Retinal pigment epithelial cell (primary cell): Measurements from ENCODE around the gene WIF1.

Source experiments
- DNase-seq: peaks from one replicate; pipeline ENCODE4 v3.0.0-alpha.2; 2010; ENCODE audit warnings: low read depth
- H3K4me3 ChIP-seq: 2 replicates; pipeline ENCODE4 v1.5.1; 2011; ENCODE audit warnings: mild to moderate bottlenecking, low read length, control low read depth, moderate library complexity
- TF ChIP-seq, protein P1 (sequence below): conservative IDR thresholded peaks from 2 replicates; pipeline ENCODE4 v1.5.1; 2011; ENCODE audit warnings: low read depth, low read length, control low read depth, inconsistent platforms

WIF1 gene

DNA sequence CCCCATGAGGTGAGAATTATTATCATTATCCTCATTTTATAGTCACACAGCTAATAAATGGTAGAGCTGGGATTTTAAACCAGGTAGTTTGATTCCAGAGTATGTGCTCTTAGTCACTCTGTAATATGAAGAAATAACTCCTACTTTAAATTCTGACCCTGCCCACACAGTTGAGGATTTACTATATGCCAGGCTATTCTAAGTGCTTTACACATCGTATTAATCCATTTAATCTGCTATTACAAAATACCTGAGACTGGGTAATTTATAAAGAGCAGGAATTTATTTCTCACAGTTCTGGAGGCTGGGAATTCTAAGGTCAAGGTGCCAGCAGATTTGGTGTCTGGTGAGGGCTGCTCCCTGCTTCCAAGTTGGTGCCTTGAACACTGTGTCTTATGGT, 19.6 kb upstream of the WIF1 start:
- H3K4me3 ChIP-seq, result no peak overlapping the region
- TF ChIP-seq, protein P1, sequence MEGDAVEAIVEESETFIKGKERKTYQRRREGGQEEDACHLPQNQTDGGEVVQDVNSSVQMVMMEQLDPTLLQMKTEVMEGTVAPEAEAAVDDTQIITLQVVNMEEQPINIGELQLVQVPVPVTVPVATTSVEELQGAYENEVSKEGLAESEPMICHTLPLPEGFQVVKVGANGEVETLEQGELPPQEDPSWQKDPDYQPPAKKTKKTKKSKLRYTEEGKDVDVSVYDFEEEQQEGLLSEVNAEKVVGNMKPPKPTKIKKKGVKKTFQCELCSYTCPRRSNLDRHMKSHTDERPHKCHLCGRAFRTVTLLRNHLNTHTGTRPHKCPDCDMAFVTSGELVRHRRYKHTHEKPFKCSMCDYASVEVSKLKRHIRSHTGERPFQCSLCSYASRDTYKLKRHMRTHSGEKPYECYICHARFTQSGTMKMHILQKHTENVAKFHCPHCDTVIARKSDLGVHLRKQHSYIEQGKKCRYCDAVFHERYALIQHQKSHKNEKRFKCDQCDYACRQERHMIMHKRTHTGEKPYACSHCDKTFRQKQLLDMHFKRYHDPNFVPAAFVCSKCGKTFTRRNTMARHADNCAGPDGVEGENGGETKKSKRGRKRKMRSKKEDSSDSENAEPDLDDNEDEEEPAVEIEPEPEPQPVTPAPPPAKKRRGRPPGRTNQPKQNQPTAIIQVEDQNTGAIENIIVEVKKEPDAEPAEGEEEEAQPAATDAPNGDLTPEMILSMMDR, result no peak

DNA sequence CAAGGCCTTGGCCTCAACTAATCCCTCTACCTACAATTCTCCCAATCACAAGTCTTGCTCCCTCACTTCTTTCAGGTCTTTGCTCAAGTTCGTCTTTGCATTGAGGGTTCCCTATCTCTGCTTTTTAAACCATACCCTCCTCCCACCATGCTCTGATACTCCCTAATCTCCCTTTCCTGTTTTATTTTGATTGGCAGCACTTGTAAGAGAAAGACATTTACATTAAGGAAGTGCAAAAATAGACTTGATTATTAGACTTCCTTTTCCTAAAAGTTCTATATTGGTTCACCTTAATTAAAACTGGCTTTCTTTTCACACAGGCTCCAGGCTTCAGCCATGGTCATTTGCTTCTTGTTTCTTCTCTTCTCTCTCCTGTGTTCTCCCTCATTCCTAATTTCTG, 18.3 kb upstream of the WIF1 start:
- TF ChIP-seq, protein P1, result no peak
- no peak for DNase-seq
- H3K4me3 ChIP-seq, result no peak overlapping the region

More for the DNA sequence above, 19.6 kb upstream of the WIF1 start:
- peak; percentile 66 for DNase-seq

DNA sequence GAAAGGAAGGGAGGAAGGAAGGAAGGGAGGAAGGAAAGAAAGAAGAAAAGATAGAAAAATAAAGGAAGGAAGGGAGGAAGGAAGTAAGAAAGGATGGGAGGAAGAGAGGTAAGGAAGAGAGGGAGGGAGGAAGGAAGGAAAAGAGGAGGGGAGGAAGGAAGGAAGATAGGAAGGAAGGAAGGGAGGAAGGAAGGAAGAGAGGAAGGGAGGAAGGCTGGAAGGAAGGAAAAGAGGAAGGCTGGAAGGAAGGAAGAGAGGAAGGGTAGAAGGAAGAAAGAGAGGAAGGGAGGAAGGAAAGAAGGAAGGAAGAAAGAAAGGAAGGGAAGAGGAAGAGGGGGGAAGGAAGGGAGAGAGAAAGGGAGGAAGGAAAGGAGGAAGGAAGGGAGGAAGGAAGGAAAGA, 12.8 kb upstream of the WIF1 start:
- TF ChIP-seq, protein P1, result no peak

DNA sequence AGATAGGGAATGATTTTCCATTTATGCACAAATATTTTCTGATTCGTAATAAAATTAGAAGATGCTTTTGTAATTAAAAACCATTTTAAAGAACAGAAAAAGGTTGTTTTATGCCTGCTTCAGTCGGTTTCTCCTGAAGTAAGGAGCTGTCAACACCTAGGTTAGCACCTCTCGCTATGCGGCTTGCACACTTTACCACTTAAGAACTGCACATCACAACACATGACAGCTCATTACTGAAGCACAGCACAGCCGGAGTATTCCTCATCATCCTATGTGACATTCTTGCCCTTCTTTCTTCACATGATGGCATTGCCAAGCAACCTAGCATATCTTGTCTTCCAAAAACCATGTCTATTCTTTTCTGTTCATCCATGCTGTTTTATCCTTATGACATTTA, 5.4 kb upstream of the WIF1 start:
- no peak for DNase-seq
- no peak overlapping the region for H3K4me3 ChIP-seq
- TF ChIP-seq, protein P1, result no peak

More for the DNA sequence above, 12.8 kb upstream of the WIF1 start:
- DNase-seq, result no peak
- H3K4me3 ChIP-seq, result no peak overlapping the region

DNA sequence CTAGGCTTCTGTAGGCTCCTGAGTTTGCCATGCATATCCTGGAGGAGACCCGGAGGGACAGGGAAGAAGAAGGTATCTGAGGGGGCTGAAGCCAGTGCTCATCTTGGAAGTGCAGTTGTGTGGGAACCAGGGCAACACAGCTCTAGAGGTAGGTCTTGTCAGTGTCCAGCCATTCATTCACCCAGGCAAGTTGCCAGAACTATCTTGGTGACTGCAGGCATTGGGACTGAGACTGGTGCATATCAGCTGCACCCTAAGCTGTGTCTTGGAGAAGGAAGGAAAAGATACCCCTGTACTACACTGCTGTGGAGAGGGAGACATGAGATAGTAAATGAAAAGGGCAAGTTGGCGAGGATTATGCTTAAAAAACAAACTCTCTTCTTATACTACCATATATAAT, 4.9 kb upstream of the WIF1 start:
- no peak for DNase-seq
- H3K4me3 ChIP-seq, result no peak overlapping the region
- TF ChIP-seq, protein P1, result no peak

DNA sequence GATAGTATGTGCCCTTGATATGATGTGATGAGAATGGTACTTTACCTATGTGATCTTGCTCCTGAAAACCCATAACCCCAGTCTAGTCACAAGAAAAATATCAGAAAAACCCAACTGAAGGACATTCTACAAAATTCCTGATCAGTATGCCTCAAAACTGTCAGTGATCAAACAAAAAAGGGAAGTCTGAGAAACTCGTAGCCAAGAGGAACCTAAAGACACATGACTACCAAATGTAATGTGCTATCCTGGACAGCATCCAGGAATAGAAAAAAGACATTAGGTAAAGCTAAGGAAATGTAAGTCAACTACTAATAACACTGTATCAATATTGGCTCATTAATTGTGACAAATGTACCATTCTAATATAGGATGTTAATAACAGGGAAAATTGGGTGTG, 4.1 kb upstream of the WIF1 start:
- TF ChIP-seq, protein P1, result no peak
- H3K4me3 ChIP-seq, result no peak overlapping the region
- no peak for DNase-seq

DNA sequence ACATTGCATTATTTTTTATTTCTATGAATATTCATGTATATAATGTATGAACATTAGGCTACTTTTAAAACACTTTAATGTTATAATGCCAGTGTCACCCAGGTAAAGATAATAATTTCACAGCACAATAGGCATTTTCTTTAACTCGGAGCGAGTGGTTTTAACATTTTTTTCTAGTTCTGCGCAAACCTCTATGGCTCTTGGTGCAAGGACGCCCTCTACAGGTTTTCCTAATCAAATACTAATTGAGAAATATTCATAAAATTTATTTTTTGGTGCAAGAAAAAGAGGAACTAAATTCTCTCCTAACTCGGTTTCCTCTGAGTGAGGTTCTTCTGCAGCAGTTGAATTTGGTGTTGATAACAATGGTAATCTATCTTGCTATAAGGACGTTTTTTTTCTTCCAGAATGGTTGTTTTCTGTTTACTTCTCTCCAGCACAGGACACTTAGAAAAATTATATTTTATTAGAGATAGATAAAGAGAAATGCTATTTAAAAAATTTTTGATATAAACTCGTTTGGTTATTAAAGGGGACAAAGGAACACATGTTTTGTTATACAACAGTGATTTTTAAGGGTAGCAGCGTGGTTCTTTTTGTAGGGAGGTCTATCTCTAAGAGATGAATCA, 2.4 kb upstream of the WIF1 start:
- TF ChIP-seq, protein P1, result peak; percentile 73
- DNase-seq, result no peak

More for the DNA sequence above, 2.4 kb upstream of the WIF1 start:
- H3K4me3 ChIP-seq, result no peak overlapping the region
